Endothelial cell of umbilical vein (primary cell): Measurements from ENCODE around the gene HAP1. TPM values are rescaled to one million over a fixed set of nuclear protein-coding genes. Genes with fewer than 3 reads are reported as not detected.

ENCODE experiments used
- BruUV-seq: library from RNA; stranded (reverse); fragments of 400-500 nt; replicated peaks from 2 replicates; lab custom pipeline; 2021; lab: Mats Ljungman, UMichigan
- CTCF ChIA-PET: fragments of 300-600, 350-600 bp; sonication (Branson Sonifier 250); formaldehyde crosslinking; loops from one replicate; lab custom pipeline; 2021; ENCODE audit warnings: antibody characterized with exemption, inconsistent platforms; lab: Charles Lee
- POLR2A ChIA-PET: fragments of 300-600, 350-600 bp; sonication (Branson Sonifier 250); formaldehyde crosslinking; loops from one replicate; lab custom pipeline; 2021; ENCODE audit warnings: antibody characterized with exemption, inconsistent platforms; lab: Charles Lee
- DNase-seq: peaks from one replicate; pipeline ENCODE4 v3.0.0-alpha.2; 2011; ENCODE audit warnings: low read depth, low spot score
- FAIRE-seq: peaks from 2 replicates; lab custom pipeline; 2011; peaks lifted over from hg19 to GRCh38; lab: Jason Lieb, UNC
- H2AFZ ChIP-seq: 2 replicates; pipeline ENCODE4 v1.6.0; 2012; ENCODE audit warnings: low read depth, low read length, control low read depth, inconsistent platforms
- H3K27ac ChIP-seq: 2 replicates; pipeline ENCODE4 v1.5.1; 2011; ENCODE audit warnings: low read depth, mild to moderate bottlenecking, control low read depth, low read length, moderate library complexity; ENCODE audit not compliant: insufficient read depth
- H3K27me3 ChIP-seq, 2 experiments: 2 replicates each; pipeline versions ENCODE4 v1.6.0 to v1.6.1; 2011; ENCODE audit warnings: low read length in 2 of 2, mixed read lengths in 1 of 2; ENCODE audit not compliant: control insufficient read depth in 2 of 2, insufficient read depth in 2 of 2
- H3K36me3 ChIP-seq, 2 experiments: 2 replicates in 1 of 2; 3 replicates in 1 of 2; pipeline ENCODE4 v1.5.1; 2011; ENCODE audit warnings: low read length in 2 of 2, mild to moderate bottlenecking in 1 of 2, moderate library complexity in 1 of 2; ENCODE audit not compliant: control insufficient read depth in 2 of 2, insufficient read depth in 2 of 2; ENCODE audit errors: extremely low read depth in 1 of 2
- H3K4me1 ChIP-seq: 3 replicates; pipeline ENCODE4 v1.5.1; 2011; ENCODE audit warnings: mild to moderate bottlenecking, low read length; ENCODE audit not compliant: control insufficient read depth, insufficient read depth; ENCODE audit errors: extremely low read depth
- H3K4me2 ChIP-seq: 2 replicates; pipeline ENCODE4 v1.6.1; 2011; ENCODE audit warnings: low read length, control low read depth, mixed read lengths; ENCODE audit not compliant: insufficient read depth
- H3K4me3 ChIP-seq, 3 experiments: fragments of 200-600 bp in 1 of 3; sonication (generic), shearing (Covaris generic) in 1 of 3; replicated peaks in 1 of 3; 2 replicates each; pipeline ENCODE4 v1.5.1; 2011 to 2016; ENCODE audit warnings: control low read depth in 3 of 3, low read length in 3 of 3, mild to moderate bottlenecking in 2 of 3, inconsistent platforms in 1 of 3, low read depth in 1 of 3, moderate library complexity in 1 of 3; ENCODE audit not compliant: insufficient read depth in 1 of 3
- H3K79me2 ChIP-seq: 2 replicates; pipeline ENCODE4 v1.6.0; 2012; ENCODE audit warnings: low read length, inconsistent platforms; ENCODE audit not compliant: control insufficient read depth, insufficient read depth
- H3K9ac ChIP-seq: replicated peaks from 2 replicates; pipeline ENCODE3; 2011; ENCODE audit warnings: low read length, control low read depth; ENCODE audit not compliant: insufficient read depth; ENCODE audit errors: extremely low read depth
- H3K9me1 ChIP-seq: replicated peaks from 3 replicates; pipeline ENCODE4 v1.6.0; 2011; ENCODE audit warnings: mild to moderate bottlenecking, low read length; ENCODE audit not compliant: control insufficient read depth, insufficient read depth; ENCODE audit errors: extremely low read depth
- H3K9me3 ChIP-seq: replicated peaks from 2 replicates; pipeline ENCODE4 v1.5.1; 2012; ENCODE audit warnings: low read length, inconsistent platforms; ENCODE audit not compliant: control insufficient read depth, insufficient read depth
- H4K20me1 ChIP-seq: replicated peaks from 2 replicates; pipeline ENCODE3; 2011; ENCODE audit warnings: mild to moderate bottlenecking, low read length; ENCODE audit not compliant: control insufficient read depth, insufficient read depth; ENCODE audit errors: extremely low read depth
- CTCF ChIP-seq, 2 donors: IDR thresholded peaks; 1 replicate in 1 of 2; 2 replicates in 1 of 2; pipeline ENCODE4 v1.5.1; 2011; ENCODE audit warnings: low read length in 2 of 2, mild to moderate bottlenecking in 2 of 2, moderate library complexity in 2 of 2, control low read depth in 1 of 2, inconsistent platforms in 1 of 2, low read depth in 1 of 2; ENCODE audit not compliant: insufficient read depth in 1 of 2; ENCODE audit errors: extremely low read depth in 1 of 2
- EZH2 ChIP-seq: IDR thresholded peaks from 2 replicates; pipeline ENCODE4 v1.6.1; 2012; ENCODE audit warnings: borderline replicate concordance, low read depth, mild to moderate bottlenecking, moderate library complexity, low read length, inconsistent platforms; ENCODE audit not compliant: severe bottlenecking
- FOS ChIP-seq: IDR thresholded peaks from 2 replicates; pipeline ENCODE4 v1.6.1; 2011; ENCODE audit warnings: mild to moderate bottlenecking, low read length, moderate library complexity, borderline replicate concordance; ENCODE audit not compliant: insufficient read depth
- GATA2 ChIP-seq: IDR thresholded peaks from 2 replicates; pipeline ENCODE4 v1.7.0; 2011; ENCODE audit warnings: low read depth, mild to moderate bottlenecking, moderate library complexity, mixed read lengths, low read length; ENCODE audit not compliant: insufficient read length, insufficient read depth
- JUN ChIP-seq: IDR thresholded peaks from 2 replicates; pipeline ENCODE4 v1.6.1; 2011; ENCODE audit warnings: borderline replicate concordance, low read depth; ENCODE audit not compliant: insufficient read length, insufficient read depth
- MAX ChIP-seq: IDR thresholded peaks from 2 replicates; pipeline ENCODE4 v1.6.1; 2011; ENCODE audit not compliant: insufficient read depth, insufficient read length
- MYC ChIP-seq: IDR thresholded peaks from one replicate; pipeline ENCODE4 v1.6.1; 2011; ENCODE audit warnings: mild to moderate bottlenecking, low read depth, low read length
- POLR2A ChIP-seq: IDR thresholded peaks from 2 replicates; pipeline ENCODE4 v1.6.1; 2012; ENCODE audit warnings: low read depth, mild to moderate bottlenecking, control low read depth, low read length
- POLR2AphosphoS5 ChIP-seq: IDR thresholded peaks from 2 replicates; pipeline ENCODE4 v1.6.1; 2012; ENCODE audit warnings: low read depth, mild to moderate bottlenecking, control low read depth, low read length, moderate library complexity; ENCODE audit not compliant: insufficient read depth
- dilution Hi-C: fragments of 300-500 bp; cut with MboI; formaldehyde crosslinking; loops from one replicate; pipeline ENCODE4 v1.15.0; 2019; ENCODE audit warnings: low sequenced_read_pairs; ENCODE audit not compliant: extremely low pct_ligation_motif_present
- intact Hi-C: fragments of 100-400 bp; cut with micrococcal nuclease; formaldehyde crosslinking; loops from one replicate; pipeline ENCODE4 v1.10.0; 2022
- polyA plus RNA-seq, 4 experiments: library from polyadenylated mRNA; depleted of rRNA in 3 of 4; stranded (reverse) in 3 of 4; unstranded in 1 of 4; fragments of >200 nt; gene quantifications; 2 replicates each; pipeline versions ENCODE4 v1.2.1 to v1.2.3, GENCODE V29; 2011 to 2012; ENCODE audit warnings: missing spikeins in 1 of 4
- total RNA-seq: library from RNA; stranded (reverse); gene quantifications from 2 replicates; pipeline ENCODE4 v1.2.3, GENCODE V29; 2021

HAP1 gene
- total and polyA plus RNA-seq, 2 donors (not counting 3 experiments of a cell fraction or from before 2014, with no cell fraction given): 0.07 to 0.24 TPM

GRCh38 chr17:41683441-41684007 is 50.9 kb downstream of the HAP1 start:
- no peak overlapping the region for H2AFZ ChIP-seq
- FAIRE-seq (no peak), DNase-seq (no peak)
- dilution Hi-C loops: no loop called here
- intact Hi-C loops: no loop called here
- H3K9ac ChIP-seq: no peak overlapping the region
- H3K27ac ChIP-seq: no peak overlapping the region
- H3K4me2 ChIP-seq: no peak overlapping the region
- no peak overlapping the region for H3K4me3 ChIP-seq
- H3K36me3 ChIP-seq: no peaks in the 10 kb centered on the region
- TF ChIP-seq CTCF (IDR thresholded peaks at IDR 0.05; ENCODE audit: extremely low read depth in 1 of 2, insufficient read depth in 1 of 2, low read depth in 1 of 2, low read length in 2 of 2) (no peak), MYC (no peak), POLR2AphosphoS5 (no peak), GATA2 (no peak), POLR2A (no peak), FOS (no peak), JUN (no peak), EZH2 (no peak), MAX (no peak)
- no peaks in the 10 kb centered on the region for H3K9me3 ChIP-seq
- H3K4me1 ChIP-seq: peaks cover 16% of the 10 kb centered on the region
- H3K79me2 ChIP-seq: no peaks in the 10 kb centered on the region
- H3K9me1 ChIP-seq: no peaks in the 10 kb centered on the region
- H3K27me3 ChIP-seq: peaks cover 0 to 3% of the 10 kb centered on the region in 2 experiments
- ChIA-PET POLR2A (no interaction called here), CTCF (no interaction called here)
- no peaks in the 10 kb centered on the region for H4K20me1 ChIP-seq
- BruUV-seq: no TSS peak
